Measurements from ENCODE around the gene KHK. TPM values are rescaled to one million over a fixed set of nuclear protein-coding genes. Genes with fewer than 3 reads are reported as not detected.

KHK gene
- total and polyA plus RNA-seq, 2 of the 8 experiments (the other 6 are each of a cell fraction or from before 2014, with no cell fraction given) = 11.0 to 17.7 TPM

DNA sequence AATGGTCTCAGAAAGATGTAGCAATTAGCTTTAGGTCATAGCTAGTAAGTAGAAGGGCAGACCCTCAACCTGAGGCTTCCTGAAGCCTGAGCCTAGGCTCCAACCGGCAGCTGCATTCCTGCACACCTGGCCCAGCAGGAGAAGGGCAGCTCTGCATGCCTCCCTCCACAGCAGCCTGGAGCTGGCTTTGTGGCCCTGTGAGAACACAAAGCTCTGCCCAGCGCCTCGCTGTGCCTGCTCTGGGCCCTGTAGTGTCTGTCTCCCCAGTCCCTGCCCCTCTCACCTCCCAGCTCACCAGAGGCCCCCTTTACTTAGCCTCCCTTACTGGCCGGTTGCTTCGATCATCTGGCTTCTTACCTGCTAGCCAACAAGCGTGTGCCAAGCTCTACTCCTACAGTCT lies 47.1 kb upstream of the KHK start:
- H3K79me1 ChIP-seq (ENCODE audit: low read depth, low read length) = no peaks in the 10 kb centered on the region; the same call in 1 of the 2 replicates
- no peak overlapping the region for H2BK12ac ChIP-seq (ENCODE audit: low read depth, low read length)
- H2BK5ac ChIP-seq (ENCODE audit: low read depth, low read length) = no peak overlapping the region
- no peaks in the 10 kb centered on the region for H3K9me3 ChIP-seq (ENCODE audit: insufficient read depth in 2 of 2, low read depth in 1 of 2, low read length in 1 of 2)
- H4K20me1 ChIP-seq (replicated peaks in 1 of 2; ENCODE audit: control insufficient read depth in 1 of 2, insufficient read depth in 2 of 2, low read length in 2 of 2) = peaks cover 2 to 6% of the 10 kb centered on the region in 2 experiments
- peaks cover 22 to 55% (median 42%) of the 10 kb centered on the region in 4 experiments; a peak in 7 of 8 replicates for H3K36me3 ChIP-seq (ENCODE audit: control insufficient read depth in 2 of 4, insufficient read depth in 4 of 4, low read length in 3 of 4)
- H3K18ac ChIP-seq (ENCODE audit: extremely low read depth, low read length) = no peak overlapping the region
- H2AFZ ChIP-seq (ENCODE audit: low read length) = no peak overlapping the region
- CTCF ChIA-PET (ENCODE audit: partially characterized antibody) = interaction anchor here (0.6 to 7.3 kb wide), 5 partner anchors 10 to 194 kb away, joined by 3 to 41 read pairs (median 3); no protein-coding TSS in a partner anchor
- no peak overlapping the region for H2BK120ac ChIP-seq (replicated peaks; ENCODE audit: low read depth, low read length)
- no peaks in the 10 kb centered on the region for H3K27me3 ChIP-seq (replicated peaks in 1 of 4; ENCODE audit: control insufficient read depth in 3 of 4, extremely low read depth in 1 of 4, insufficient read depth in 3 of 4, low read length in 3 of 4)
- POLR2A ChIA-PET (ENCODE audit: partially characterized antibody) = interaction anchor here (0.8 to 6.0 kb wide), 7 partner anchors 8 to 29 kb away, joined by 3 to 42 read pairs (median 4); partner anchors contain the start of gene AGBL5
- H4K91ac ChIP-seq (replicated peaks; ENCODE audit: insufficient read length, low read length) = no peak overlapping the region
- no peaks in the 10 kb centered on the region for H3K23me2 ChIP-seq (ENCODE audit: low read depth, low read length)
- DNase-seq (ENCODE audit: low read depth in 1 of 2, low spot score in 2 of 2) (no peak), FAIRE-seq (no peak)
- no peaks in the 10 kb centered on the region for H3K79me2 ChIP-seq (ENCODE audit: control insufficient read depth in 1 of 2, insufficient read depth in 2 of 2, low read length in 2 of 2)
- no peak overlapping the region for H3K4me3 ChIP-seq (ENCODE audit: extremely low read depth in 1 of 4, insufficient read depth in 2 of 4, low read depth in 3 of 4, low read length in 4 of 4)
- H3K4me2 ChIP-seq (ENCODE audit: insufficient read depth in 1 of 2, low read depth in 2 of 2, low read length in 2 of 2) = no peak overlapping the region
- no peak overlapping the region for H2BK20ac ChIP-seq (ENCODE audit: low read length)
- no peak overlapping the region for H3K27ac ChIP-seq (ENCODE audit: low read depth, low read length)
- no peak overlapping the region for H4K8ac ChIP-seq (ENCODE audit: extremely low read depth, insufficient read depth, low read length)
- no peak overlapping the region for H3K23ac ChIP-seq (ENCODE audit: insufficient read length)
- no peak overlapping the region for H3K9ac ChIP-seq (replicated peaks in 1 of 4; ENCODE audit: extremely low read depth in 1 of 4, low read depth in 3 of 4, low read length in 3 of 4)
- H2AK5ac ChIP-seq (ENCODE audit: low read depth, low read length) = no peak overlapping the region
- H4K5ac ChIP-seq (ENCODE audit: insufficient read length, low read depth, low read length) = no peak overlapping the region
- no peaks in the 10 kb centered on the region for H3K4me1 ChIP-seq (replicated peaks in 1 of 4; ENCODE audit: control insufficient read depth in 3 of 4, insufficient read depth in 4 of 4, low read length in 3 of 4)
- no peak overlapping the region for H3K4ac ChIP-seq (replicated peaks; ENCODE audit: insufficient read length, low read depth, low read length)
- no peak overlapping the region for H3K14ac ChIP-seq (ENCODE audit: insufficient read length)
- H2BK15ac ChIP-seq (ENCODE audit: low read length) = no peak overlapping the region
- TF ChIP-seq, protein P1, sequence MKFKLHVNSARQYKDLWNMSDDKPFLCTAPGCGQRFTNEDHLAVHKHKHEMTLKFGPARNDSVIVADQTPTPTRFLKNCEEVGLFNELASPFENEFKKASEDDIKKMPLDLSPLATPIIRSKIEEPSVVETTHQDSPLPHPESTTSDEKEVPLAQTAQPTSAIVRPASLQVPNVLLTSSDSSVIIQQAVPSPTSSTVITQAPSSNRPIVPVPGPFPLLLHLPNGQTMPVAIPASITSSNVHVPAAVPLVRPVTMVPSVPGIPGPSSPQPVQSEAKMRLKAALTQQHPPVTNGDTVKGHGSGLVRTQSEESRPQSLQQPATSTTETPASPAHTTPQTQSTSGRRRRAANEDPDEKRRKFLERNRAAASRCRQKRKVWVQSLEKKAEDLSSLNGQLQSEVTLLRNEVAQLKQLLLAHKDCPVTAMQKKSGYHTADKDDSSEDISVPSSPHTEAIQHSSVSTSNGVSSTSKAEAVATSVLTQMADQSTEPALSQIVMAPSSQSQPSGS (IDR thresholded peaks at IDR 0.05; ENCODE audit: low read length) = no peak
- TF ChIP-seq TEAD4 (IDR thresholded peaks at IDR 0.05; ENCODE audit: low read depth, low read length) (no peak), NANOG (IDR thresholded peaks at IDR 0.05; ENCODE audit: insufficient read depth, low read depth, low read length, poor library complexity, severe bottlenecking) (no peak)
- TF ChIP-seq, protein P2, sequence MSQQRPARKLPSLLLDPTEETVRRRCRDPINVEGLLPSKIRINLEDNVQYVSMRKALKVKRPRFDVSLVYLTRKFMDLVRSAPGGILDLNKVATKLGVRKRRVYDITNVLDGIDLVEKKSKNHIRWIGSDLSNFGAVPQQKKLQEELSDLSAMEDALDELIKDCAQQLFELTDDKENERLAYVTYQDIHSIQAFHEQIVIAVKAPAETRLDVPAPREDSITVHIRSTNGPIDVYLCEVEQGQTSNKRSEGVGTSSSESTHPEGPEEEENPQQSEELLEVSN (IDR thresholded peaks at IDR 0.05) = no peak
- WGBS, 2 experiments (ENCODE audit: extremely low coverage in 1 of 2, insufficient coverage in 1 of 2, insufficient read length in 1 of 2, insufficient replicate concordance in 2 of 2, low coverage in 1 of 2, low lambda C conversion rate in 2 of 2, missing lambda C conversion rate in 1 of 2) = 74% methylated on average over 6 of the region's 6 CpGs; no CpG with 5 or more reads in 1 of the 2 experiments
- H3K56ac ChIP-seq (replicated peaks; ENCODE audit: insufficient read length, low read depth, low read length) = no peak overlapping the region
